IPS-NIHi7 (cell line): ENCODE results near the gene OR2G3.

Experiments
- DNase-seq: peaks from one replicate; pipeline ENCODE4 v3.0.0; 2012; ENCODE audit warnings: mixed read lengths; ENCODE audit errors: extremely low spot score

Gene OR2G3

GRCh38 chr1:247605286-247605685, at the start of gene OR2G3:
Gene OR2G3, plus strand, starts transcription at chr1:247605586. Its CDS starts 0 bp downstream, at chr1:247605586.
- no peak for DNase-seq

GRCh38 chr1:247557926-247558674, 47.3 kb upstream of the OR2G3 start:
- DNase-seq, result no peak

- DNase-seq, result no peak
These were observed 43.7 kb upstream of the OR2G3 start for GRCh38 chr1:247561711-247562110.

GRCh38 chr1:247562198-247562597, 43.2 kb upstream of the OR2G3 start:
- DNase-seq, result no peak

- DNase-seq, result no peak
These were observed 31.1 kb upstream of the OR2G3 start for GRCh38 chr1:247574236-247574635.

- DNase-seq, result no peak
These were observed 30.7 kb upstream of the OR2G3 start for GRCh38 chr1:247574664-247575063.

GRCh38 chr1:247576514-247576913, 28.9 kb upstream of the OR2G3 start:
- no peak for DNase-seq

GRCh38 chr1:247578946-247579460, 26.4 kb upstream of the OR2G3 start:
- no peak for DNase-seq

GRCh38 chr1:247588060-247588459, 17.3 kb upstream of the OR2G3 start, which contains the start of gene OR2G2:
Gene OR2G2, plus strand, starts transcription at chr1:247588360. Its CDS starts 0 bp downstream, at chr1:247588360.
- no peak for DNase-seq

- DNase-seq, result no peak
These were observed 8.0 kb downstream of the OR2G3 start for GRCh38 chr1:247613405-247613804.

- no peak for DNase-seq
These were observed 9.2 kb downstream of the OR2G3 start for GRCh38 chr1:247614625-247615024.

GRCh38 chr1:247627951-247628350, 22.6 kb downstream of the OR2G3 start:
- no peak for DNase-seq

- DNase-seq, result no peak
These were observed 32.6 kb downstream of the OR2G3 start for GRCh38 chr1:247638011-247638410.

GRCh38 chr1:247638781-247639180, 33.4 kb downstream of the OR2G3 start:
- no peak for DNase-seq

GRCh38 chr1:247639381-247639981, 34.1 kb downstream of the OR2G3 start:
- peak; percentile 93 for DNase-seq

GRCh38 chr1:247642742-247643141, 37.4 kb downstream of the OR2G3 start:
- no peak for DNase-seq

GRCh38 chr1:247646867-247647266, 41.5 kb downstream of the OR2G3 start:
- DNase-seq, result no peak

GRCh38 chr1:247647864-247648263, 42.5 kb downstream of the OR2G3 start:
- peak; percentile 31 for DNase-seq

GRCh38 chr1:247653040-247653439, 47.7 kb downstream of the OR2G3 start:
- no peak for DNase-seq
